ENCODE measurements around the gene EPHX1.

GRCh38 chr1:225769687-225770086 lies 40.2 kb upstream of the EPHX1 start:
- no peak for TF ChIP-seq POLR2AphosphoS5 (IDR thresholded peaks at IDR 0.05)
- TF ChIP-seq POLR2A (IDR thresholded peaks at IDR 0.05) = no peak

Data from transverse colon (tissue), 3 donors.